Right hindlimb (tissue), 1 donor: Measurements from ENCODE around the gene TRIM71.
"Not testable (repeated sequence)": the region's sequence is repeated elsewhere in the genome, so short reads cannot be mapped to it uniquely, and the experiment has no call there.

ENCODE experiments used
- DNase-seq: peaks from one replicate; pipeline ENCODE4 v3.0.0-alpha.2; 2018

The TRIM71 gene

DNA sequence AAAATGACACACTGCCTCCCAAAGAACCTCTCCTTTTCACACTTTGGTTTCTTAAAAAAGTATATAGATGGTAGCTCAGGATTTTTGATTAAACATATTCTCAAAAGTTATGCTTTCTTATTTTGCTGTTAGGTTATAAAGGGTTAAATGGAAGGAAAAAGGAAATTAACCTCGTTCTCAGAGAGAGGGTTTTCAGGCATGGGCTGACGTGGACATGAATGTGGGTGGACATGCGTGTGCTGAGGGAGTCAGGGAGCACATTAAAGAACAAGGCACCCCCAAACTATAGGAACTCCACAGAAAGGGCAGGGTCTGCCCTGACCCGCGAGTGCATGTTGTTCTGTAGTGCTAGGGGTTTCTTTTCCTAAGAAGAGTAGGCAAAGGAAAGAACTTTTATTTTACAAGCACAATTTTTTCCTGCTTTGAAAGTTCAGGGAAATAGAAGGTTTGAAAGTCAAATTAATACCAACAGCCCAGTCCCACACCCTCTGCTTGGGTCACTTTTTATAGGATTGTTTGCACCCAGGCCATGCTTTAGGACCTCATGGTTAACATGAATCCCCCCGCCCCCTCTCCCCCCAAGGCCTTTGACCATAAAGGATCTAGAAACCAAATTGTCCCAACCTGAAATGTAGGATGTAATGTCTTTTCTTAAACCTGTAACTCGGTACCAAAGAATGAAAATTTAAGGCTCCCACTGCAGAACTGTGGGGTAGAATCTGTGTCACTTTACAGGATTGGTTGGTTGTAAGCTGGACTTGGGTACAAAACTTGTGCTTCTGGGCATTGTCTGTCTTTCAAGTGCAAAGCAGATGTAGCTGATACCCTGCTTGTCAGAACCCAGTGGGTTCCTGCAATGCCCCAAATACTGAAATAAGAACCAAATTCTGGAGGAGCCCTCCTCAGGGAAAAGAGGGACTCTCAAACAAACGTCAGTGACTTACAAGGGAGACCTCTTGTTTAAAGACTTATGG lies 75.1 kb downstream of the TRIM71 start:
- no peak for DNase-seq

DNA sequence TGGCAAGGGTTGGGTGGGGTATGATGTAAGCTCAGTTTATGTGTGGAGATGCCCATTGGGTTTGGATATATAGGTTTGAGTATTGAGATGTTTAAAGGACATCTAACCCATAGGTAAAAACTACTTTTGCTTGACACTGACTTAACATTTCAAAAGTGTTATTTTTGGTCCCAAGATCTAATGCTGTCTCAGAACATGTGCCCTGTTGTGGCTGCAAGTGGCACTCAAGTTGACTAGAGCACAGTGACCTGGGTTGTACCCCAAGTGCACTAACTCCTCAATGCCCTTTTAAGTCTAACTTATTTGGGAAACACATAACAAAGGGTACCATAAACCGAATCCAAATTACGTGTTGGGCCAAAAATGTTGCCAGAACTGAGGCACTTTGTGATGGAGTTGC lies 77.2 kb downstream of the TRIM71 start:
- no peak for DNase-seq

DNA sequence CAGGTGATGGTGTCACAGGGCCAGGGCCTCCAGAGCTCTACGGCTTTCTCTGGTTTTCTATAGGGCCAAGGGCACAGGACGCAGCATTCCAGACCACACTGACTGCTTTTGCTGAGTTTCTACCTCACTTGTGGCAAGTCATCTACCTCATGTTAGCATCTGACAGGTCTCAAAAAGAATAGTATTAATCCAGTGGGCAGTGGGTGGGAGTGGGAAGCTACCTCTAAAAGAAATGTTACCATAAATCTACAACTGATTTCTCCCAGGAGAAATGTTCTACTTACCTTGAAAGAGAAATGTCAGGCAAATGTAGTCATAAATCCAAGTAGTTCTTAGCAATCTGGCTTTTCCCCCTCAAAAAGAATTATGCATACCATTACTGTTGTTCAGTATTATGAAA lies 77.9 kb downstream of the TRIM71 start:
- no peak for DNase-seq

DNA sequence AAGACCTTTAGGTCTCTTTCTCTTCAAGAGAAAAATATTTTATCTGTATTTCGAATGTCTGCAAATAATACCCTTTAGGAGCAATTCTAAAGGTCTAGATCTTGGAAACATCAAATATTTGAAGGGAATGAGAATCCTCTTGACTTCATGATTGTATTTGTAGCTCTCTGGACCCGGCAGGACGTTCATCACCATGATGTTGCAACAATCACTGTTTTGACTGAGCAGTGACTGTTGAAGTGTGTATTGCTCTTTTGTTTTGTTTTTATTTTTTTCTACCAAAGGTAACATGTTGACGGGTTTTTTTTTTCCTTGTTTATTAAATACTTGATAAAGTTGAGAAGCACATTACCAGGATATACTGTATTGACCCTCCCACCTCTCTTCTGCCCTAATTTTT lies 78.3 kb downstream of the TRIM71 start:
- no peak for DNase-seq

DNA sequence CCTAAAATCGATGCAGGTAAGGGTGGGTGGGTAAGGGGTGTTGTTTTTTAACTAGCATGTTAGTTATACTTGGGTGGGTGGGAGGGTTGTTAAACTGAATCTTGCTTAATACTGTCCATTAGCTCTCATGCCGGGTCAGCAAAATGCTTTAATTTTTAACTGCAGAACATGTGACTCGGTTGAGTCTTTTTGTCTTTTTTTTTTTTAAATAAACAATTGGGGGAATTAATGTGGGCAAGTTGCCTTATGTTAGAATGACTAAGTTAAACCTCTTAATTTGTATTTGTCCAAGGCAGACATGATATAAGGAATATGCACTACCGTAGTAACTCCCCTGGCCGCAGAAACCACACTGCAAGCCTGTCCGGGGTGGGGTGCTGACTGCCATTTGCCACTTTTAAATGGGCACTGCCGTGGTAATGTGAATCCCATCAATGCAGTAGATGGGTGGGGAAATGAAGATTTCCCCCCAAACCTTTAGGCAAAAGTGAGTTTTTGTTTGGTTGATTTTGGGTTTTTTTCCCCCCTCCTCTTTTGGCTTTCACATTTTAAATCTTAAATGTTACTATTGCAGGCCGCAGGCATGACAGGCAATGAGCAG lies 79.3 kb downstream of the TRIM71 start:
- DNase-seq, result no peak

DNA sequence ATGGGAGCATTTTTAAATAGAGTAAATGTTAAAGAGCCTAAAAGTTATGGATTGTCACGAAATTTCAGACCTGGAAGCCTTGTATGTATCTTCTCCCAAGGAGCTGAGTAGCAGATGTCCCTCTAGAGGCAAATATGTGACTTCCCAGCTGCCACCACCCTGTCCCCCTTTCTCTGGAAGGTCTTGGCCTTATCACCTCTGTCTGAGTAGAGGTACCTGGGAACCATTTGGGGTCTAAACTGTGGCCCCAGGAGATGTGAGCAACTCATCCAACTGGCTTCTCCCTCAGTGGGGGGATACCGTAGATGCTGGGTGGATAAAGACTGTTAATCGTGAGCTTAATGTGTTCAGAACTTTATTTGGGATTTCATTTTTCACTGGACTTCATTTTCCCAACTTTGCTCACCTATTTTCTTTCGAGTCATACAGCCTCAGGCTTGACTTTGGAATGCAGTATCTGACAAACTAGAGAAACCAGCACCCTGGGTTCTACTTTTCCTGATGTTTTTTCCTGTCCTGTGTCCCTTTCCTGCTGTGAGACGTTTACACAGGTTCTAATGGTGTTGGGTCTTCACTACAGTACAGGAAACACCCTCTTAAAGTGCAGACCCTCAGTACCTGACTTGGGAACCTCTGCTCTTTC lies 80.3 kb downstream of the TRIM71 start:
- no peak for DNase-seq

DNA sequence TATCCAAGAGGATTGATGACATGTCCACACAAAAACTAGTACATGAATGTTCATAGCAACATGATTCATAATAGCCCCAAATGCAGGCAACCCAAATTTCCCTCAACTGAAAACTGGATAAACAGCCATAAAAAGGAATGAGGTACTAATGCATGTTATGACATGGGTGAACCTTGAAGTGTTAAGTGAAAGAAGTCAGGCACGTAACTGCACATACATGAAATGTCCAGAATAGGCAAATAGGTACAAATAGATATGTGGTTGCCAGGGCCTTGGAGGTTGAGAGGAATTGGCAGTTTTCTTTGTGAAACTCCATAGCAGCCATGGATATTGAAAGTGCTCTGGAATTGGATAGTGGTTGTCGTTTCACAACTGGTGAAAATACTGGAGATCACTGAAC lies 81.5 kb downstream of the TRIM71 start:
- DNase-seq, result no peak

DNA sequence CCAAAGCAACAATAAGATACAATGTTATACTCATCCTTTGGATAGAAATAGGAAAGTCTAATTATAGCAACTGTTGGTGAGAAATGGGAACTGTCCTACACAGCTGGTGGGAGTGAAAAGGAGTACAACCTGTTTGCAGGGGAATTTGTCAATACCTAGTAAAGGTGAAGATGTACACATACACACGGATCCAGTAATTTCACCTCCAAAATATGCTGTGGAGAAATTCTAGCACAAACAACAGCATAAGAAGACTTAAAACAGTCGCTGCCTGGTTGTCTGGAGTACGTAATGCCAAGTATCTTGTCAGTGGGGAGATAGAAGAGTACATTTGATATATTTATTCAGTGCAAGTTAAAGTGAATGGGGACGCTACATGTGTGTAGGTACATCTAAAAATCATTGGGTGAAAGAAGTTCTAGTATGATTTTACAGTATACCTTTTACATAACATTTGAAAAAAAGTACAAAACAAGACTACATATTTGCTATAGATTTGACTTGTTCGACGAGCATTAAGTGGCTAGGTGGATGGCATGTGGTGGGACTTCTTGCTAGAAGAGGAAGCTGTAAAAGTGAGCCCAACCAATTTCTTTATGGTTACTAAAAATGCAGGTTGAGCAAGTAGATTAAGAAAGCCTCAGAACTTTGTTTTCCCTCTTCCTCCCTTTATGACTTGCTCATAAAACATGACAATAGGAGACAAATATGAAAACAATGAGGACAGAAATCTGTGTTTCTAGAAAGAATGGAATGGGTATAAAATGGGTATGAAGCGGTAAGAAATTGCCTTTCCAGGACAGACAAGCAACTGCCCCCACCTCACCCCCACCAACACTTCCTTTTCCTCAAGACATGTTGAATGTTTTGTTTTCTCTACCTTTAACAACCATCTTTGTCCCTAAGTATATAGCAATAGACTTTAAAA lies 83.5 kb downstream of the TRIM71 start:
- DNase-seq, result no peak

DNA sequence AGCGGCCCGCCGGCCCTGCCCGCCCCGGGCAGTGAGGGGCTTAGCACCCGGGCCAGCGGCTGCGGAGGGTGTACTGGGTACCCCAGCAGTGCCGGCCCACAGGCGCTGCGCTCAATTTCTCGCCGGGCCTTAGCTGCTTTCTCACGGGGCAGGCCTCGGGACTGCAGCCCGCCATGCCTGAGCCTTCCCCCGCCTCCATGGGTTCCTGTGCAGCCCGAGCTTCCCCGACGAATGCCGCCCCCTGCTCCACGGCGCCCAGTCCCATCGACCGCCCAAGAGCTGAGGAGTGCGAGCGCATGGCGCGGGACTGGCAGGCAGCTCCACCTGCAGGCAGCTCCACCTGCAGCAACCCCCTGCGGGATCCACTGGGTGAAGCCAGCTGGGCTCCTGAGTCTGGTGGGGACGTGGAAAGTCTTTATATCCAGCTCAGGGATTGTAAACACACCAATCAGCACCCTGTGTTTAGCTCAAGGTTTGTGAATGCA lies 85.1 kb downstream of the TRIM71 start:
- peak; percentile 29 for DNase-seq

DNA sequence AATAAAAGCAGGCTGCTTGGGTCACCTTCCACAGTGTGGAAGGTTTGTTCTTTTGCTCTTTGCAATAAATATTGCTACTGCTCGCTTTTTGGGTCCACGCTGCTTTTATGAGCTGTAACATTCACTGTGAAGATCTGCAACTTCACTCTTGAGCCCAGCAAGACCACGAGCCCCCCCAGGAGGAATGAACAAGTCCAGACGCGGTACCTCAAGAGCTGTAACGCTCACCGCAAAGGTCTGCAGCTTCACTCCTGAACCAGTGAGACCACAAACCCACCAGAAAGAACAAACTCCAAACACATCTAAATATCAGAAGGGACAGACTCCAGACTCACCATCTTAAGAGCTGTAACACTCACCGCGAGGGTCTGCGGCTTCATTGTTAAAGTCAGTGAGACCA lies 86.2 kb downstream of the TRIM71 start:
- no peak for DNase-seq

DNA sequence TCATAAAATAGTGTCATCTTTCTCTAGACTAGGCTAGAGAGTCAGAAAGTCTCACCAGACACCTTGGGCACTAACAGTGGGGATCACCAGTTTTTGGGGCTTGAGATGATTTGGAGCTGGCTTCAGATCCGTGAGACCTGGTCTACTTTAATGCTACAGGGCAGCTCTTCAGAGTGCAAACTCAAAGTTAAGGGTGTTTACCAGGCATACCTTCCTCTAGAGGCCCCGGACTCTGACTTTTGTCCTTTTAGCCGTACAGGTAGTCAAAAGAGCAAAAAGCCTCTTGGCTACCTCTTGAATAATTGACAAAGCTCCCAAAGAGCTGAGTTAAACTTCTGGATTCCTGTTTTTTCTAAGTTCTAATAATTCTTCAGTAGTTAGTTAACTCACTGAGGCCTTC lies 92.2 kb downstream of the TRIM71 start:
- DNase-seq, result no peak

DNA sequence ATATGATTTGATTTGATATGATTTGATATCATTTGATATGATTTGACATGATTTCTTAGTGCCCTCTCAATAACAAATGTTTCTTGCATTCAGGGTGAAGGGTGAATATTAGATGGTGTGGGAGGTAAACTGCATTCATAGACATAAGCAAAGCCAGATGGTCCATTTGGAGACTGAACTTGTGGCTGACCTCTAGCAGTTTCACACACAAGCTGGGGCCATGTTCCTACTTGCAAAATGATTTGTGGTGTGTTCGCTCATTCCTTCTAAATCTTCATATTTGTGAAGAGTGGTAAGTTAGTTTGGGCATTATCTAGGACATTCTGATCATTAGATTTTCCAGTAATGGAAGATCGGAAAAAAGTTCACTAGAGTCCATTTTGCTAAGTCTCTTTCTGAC lies 93.2 kb downstream of the TRIM71 start:
- DNase-seq, result no peak

DNA sequence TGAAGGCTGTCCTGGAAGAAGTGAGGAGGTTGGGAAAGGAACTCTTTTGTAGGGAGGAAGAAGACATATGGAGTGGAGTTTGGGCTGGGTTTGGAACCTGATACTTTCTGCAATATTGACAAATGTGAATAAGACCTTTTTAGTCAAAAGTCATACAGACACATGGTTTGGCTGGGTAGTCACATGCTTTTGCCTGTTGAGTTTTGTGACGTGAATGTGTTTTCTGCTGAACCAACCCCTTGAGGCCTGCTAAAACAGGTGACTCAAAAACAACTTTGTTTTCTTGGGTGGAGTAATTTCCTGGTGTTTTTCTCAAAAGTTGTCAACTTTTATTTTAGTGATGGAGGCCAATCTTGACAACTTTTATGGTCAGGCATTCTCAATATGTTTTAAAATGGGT lies 94.2 kb downstream of the TRIM71 start:
- no peak for DNase-seq

DNA sequence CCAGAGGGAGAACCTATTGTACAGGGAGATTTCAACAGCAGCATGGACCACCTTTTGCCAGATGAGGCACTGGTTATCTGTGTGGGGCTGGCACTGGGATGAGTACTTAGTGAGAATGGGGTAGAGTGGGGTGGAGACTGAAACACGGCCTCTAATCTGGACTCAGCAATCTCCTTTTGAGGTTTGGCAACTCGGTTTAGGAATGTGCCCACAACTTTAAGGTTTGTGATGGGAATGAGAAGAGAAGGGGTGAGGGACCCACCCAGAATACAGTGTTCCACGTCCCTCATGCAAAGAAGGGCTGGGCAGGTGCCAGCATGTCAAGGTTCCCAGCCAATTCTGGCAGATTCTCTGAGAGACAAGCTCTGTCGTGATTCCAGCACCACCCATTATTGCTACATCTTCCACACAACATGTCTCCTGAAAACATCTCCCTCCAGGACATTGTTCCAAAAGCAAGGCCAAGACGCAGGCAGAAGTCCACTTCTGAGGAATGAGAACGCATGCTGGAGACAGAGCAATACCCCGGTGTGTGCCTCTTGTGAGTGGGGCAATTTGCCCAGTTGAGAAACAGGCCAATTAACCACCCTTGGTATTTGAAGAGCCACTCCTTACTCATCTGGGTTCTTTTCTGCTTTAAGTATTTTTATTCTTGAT lies 96.1 kb downstream of the TRIM71 start:
- DNase-seq, result peak; percentile 44

DNA sequence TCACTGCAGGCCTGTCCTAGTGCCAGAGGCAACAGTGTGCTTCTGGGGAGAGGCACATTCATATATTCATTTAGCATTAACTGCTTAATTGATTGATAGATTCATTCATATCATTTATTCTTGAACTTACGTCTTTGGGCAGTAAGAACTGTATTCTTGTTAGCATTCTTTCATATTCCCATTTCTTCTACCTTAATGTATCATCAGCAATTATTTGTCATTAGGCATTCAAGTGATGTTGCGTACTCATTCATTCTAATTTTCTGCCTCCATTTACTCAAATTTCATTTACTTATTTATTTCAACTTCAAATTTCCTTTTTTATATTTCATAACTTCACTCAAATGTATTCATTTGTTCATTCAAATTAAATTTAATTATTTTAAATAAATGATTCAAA lies 102.1 kb downstream of the TRIM71 start:
- DNase-seq, result no peak

DNA sequence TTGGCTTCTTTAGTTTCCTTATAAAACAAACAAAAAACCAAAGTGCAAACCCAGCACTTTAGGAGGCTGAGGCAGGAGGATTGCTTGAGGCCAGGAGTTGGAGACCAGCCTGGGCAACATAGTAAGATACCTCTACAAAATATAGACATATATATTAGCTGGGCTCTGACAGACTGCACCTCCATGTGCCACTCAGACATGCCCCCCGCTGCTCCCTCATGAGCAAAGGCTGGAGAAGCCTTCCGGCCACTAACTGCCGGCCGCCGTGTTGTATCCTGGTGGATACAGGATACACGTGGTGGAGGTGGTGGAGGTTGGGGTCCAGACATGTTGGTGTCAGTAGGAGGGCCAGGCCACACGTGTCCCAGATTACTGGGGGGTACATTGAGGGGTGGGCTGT lies 104.3 kb downstream of the TRIM71 start:
- no peak for DNase-seq

DNA sequence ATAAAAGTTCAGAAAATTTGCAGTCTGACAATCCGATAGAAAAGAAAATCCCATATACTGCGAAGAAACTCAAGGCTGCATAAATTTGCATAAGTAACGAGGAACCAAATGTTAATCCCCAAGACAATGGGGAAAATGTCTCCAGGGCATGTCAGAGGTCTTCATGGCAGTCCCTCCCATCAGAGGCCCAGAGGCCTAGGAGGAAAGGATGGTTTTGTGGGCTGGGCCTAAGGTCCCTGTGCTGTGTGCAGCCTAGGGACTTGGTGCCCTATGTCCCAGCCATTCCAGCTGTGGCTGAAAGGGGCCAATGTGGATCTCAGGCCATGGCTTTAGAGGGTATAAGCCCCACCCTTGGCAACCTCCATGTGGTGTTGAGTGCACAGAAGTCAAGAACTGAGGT lies 112.4 kb downstream of the TRIM71 start:
- DNase-seq, result no peak

DNA sequence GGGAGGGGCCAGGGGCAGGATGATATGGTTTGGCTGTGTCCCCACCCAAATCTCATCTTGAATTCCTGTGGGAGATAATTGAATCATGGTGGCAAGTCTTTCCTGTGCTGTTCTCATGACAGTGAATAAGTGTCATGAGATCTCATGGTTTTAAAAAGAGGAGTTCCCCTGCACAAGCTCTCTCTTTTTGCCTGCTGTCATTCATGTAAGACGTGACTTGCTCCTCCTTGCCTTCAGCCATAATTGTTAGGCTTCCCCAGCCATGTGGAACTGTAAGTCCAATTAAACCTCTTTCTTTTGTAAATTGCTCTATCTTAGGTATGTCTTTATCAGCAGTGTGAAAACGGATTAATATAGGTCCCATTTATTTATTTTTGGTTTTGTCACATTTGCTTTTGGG lies 113.5 kb downstream of the TRIM71 start:
- DNase-seq, result not testable (repeated sequence)

DNA sequence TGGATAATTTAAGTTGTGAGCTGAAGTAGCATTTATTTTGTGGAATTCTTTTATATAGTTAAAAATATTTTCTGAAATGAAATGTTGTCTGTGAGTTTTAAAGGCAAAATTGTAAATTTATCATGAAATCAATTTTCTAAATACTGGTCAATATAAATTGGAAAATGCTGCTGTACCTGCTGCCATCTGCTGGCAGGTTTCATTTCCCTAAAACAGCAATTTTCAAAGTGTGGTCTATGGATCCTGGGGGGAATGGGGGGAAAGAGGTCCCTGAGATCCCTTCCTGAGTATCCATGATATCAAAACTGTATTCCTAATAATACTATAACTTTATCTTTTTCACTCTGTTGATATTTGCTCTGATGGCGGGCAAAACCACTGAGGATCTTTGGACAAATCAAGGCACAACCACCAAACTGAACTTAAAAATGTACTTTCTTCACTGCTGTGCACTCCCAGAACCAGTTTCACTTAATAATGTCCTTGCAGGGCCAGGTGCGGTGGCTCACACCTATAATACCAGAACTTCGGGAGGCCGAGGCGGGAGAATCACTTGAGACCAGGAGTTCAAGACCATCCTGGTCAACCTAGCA lies 116.4 kb downstream of the TRIM71 start:
- DNase-seq, result no peak

DNA sequence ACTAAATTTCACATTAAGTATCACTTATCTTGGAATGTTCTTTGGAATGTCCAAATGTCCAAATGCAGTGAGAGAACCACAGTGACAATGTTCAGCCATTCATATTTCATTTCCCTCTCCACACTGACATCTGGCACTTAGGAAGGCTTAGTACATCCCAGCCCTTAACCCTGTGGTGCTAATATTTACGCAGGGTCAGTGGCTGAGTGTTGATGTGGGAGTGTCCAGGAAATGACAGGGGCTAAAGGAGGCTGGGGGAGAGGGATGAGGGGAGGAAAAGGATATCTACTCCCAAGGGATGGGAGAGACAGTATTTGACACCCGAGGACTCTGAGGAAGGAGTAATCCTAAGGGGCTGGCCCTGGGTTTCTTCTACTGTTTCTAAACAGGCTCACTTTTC lies 119.5 kb downstream of the TRIM71 start:
- no peak for DNase-seq

DNA sequence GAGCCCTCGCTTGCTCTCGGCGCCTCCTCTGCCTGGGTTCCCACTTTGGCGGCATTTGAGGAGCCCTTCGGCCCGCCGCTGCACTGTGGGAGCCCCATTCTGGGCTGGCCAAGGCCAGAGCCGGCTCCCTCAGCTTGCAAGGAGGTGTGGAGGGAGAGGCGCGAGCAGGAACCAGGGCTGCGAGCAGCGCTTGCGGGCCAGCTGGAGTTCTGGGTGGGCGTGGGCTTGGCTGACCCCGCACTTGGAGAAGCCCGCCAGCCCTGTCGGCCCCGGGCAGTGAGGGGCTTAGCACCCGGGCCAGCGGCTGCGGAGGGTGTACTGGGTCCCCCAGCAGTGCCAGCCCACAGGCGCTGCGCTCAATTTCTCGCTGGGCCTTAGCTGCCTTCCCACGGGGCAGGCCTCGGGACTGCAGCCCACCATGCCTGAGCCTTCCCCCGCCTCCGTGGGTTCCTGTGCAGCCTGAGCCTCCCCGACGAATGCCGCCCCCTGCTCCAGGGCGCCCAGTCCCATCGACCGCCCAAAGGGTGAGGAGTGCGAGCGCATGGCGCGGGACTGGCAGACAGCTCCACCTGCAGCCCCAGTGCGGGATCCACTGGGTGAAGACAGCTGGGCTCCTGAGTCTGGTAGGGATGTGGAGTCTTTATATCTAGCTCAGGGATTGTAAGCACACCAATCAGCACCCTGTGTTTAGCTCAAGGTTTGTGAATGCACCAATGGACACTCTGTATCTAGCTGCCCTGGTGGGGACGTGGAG lies 121.9 kb downstream of the TRIM71 start:
- not testable (repeated sequence) for DNase-seq
